Measurements from ENCODE around the gene SUSD5.

The SUSD5 gene

DNA sequence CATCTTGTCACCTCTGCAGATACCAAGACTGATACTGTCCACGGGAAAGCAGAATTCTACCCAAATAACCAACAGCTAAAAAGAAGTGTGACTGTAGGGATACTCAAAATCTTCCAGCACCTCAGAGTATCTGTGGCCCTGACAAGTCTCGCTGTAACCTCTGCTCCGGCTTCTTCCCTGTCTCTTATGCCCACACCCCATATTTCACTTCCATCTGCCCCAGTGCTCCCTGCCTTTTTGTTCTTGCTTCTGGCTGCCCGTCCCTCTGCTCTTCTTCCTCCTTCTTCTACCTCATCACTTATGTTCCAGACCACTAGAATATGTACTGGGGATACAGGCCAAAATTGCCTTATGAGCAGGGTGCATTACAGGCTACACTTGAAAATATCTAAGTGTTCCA is 59.4 kb downstream of the SUSD5 start:
- no peak overlapping the region for H2BK5ac ChIP-seq (ENCODE audit: low read length)
- WGBS (ENCODE audit: extremely low coverage, insufficient coverage, low lambda C conversion rate): no CpG with 5 or more reads among the region's 4 CpGs

DNA sequence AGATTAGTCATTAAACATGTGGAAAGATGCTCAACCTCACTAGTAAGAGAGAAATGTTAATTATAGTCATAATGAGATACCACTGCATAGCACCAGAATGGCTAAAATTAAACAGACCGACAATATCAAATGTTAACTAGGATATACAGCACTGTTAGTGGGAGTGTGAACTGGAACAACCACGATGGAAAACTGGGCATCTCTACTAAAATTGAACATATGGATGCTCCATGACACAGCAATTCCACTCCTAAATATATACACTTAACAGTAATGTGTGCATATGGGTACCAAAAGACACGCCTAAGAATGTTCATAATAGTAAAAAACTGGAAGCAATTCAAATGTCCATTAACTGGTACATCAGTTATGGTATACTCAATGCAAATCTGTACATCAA is 63.3 kb downstream of the SUSD5 start:
- no peak overlapping the region for H3K4me2 ChIP-seq (ENCODE audit: low read length)
- no peaks in the 10 kb centered on the region for H3K27me3 ChIP-seq (ENCODE audit: insufficient read depth, low read length, poor library complexity)
- no peak for DNase-seq
- no peak overlapping the region for H3K4ac ChIP-seq (ENCODE audit: low read depth, low read length)
- no peaks in the 10 kb centered on the region for H3K4me1 ChIP-seq (ENCODE audit: control insufficient read depth, low read depth, low read length)
- no peak overlapping the region for H3K27ac ChIP-seq (ENCODE audit: low read depth, low read length)
- H3K56ac ChIP-seq (ENCODE audit: low read length): no peak overlapping the region
- no peak overlapping the region for H4K8ac ChIP-seq (ENCODE audit: low read depth, low read length)
- no peak overlapping the region for H2AK5ac ChIP-seq (ENCODE audit: low read length)
- no CpG with 5 or more reads among the region's 3 CpGs for WGBS (ENCODE audit: extremely low coverage, insufficient coverage, low lambda C conversion rate)
- no peaks in the 10 kb centered on the region for H3K79me2 ChIP-seq (ENCODE audit: control insufficient read depth, insufficient read depth, low read length)
- no peak overlapping the region for H3K4me3 ChIP-seq (ENCODE audit: low read length)
- H3K79me1 ChIP-seq (ENCODE audit: low read length): no peaks in the 10 kb centered on the region
- H2BK15ac ChIP-seq (replicated peaks; ENCODE audit: low read depth): no peak overlapping the region
- no peak overlapping the region for H4K5ac ChIP-seq (ENCODE audit: low read length)
- no peak overlapping the region for H2BK5ac ChIP-seq (ENCODE audit: low read length)
- H3K18ac ChIP-seq (ENCODE audit: low read length): no peak overlapping the region
- H3K23ac ChIP-seq (ENCODE audit: low read length): no peak overlapping the region
- H3K9ac ChIP-seq (ENCODE audit: low read length): no peak overlapping the region
- no peak overlapping the region for H2BK120ac ChIP-seq (ENCODE audit: low read depth, low read length)
- no peaks in the 10 kb centered on the region for H3K36me3 ChIP-seq (ENCODE audit: control insufficient read depth, insufficient read depth, low read length)

More for the DNA sequence above, 59.4 kb downstream of the SUSD5 start:
- no peak overlapping the region for H3K4me2 ChIP-seq (ENCODE audit: low read length)
- H3K56ac ChIP-seq (ENCODE audit: low read length): no peak overlapping the region
- no peak overlapping the region for H4K5ac ChIP-seq (ENCODE audit: low read length)
- no peak for DNase-seq
- no peak overlapping the region for H3K18ac ChIP-seq (ENCODE audit: low read length)
- no peak overlapping the region for H2BK120ac ChIP-seq (ENCODE audit: low read depth, low read length)
- H2BK15ac ChIP-seq (replicated peaks; ENCODE audit: low read depth): no peak overlapping the region
- H3K4me3 ChIP-seq (ENCODE audit: low read length): no peak overlapping the region
- H2AK5ac ChIP-seq (ENCODE audit: low read length): no peak overlapping the region
- H3K4ac ChIP-seq (ENCODE audit: low read depth, low read length): no peak overlapping the region
- no peak overlapping the region for H3K9ac ChIP-seq (ENCODE audit: low read length)
- no peaks in the 10 kb centered on the region for H3K36me3 ChIP-seq (ENCODE audit: control insufficient read depth, insufficient read depth, low read length)
- no peak overlapping the region for H3K23ac ChIP-seq (ENCODE audit: low read length)
- no peaks in the 10 kb centered on the region for H3K79me1 ChIP-seq (ENCODE audit: low read length)
- no peak overlapping the region for H3K27ac ChIP-seq (ENCODE audit: low read depth, low read length)
- no peaks in the 10 kb centered on the region for H3K27me3 ChIP-seq (ENCODE audit: insufficient read depth, low read length, poor library complexity)
- H3K4me1 ChIP-seq (ENCODE audit: control insufficient read depth, low read depth, low read length): no peaks in the 10 kb centered on the region
- H3K79me2 ChIP-seq (ENCODE audit: control insufficient read depth, insufficient read depth, low read length): no peaks in the 10 kb centered on the region
- H4K8ac ChIP-seq (ENCODE audit: low read depth, low read length): no peak overlapping the region

DNA sequence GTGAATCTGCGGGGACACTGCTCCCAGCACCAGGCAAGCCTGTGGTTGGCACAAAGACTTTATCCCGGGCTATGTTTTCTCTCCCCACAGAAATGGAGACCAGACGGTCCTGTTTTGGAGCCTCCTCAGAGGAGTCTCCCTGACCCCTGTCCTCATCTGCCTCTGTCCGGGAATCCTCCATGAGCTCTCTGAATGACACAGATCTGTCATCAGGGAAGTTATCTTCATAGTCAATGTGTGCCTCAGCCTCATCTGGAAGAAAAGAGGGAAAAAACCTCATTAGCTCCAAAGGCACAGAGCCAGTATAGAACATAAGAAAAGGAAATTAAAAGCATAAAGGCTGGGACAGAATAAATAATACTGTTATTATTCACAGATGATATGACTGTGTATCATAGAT is 64.8 kb downstream of the SUSD5 start:
- Histone ChIP-seq H3K4me1 (ENCODE audit: control insufficient read depth, low read depth, low read length) (no peaks in the 10 kb centered on the region), H2BK15ac (replicated peaks; ENCODE audit: low read depth) (no peak overlapping the region), H3K4ac (ENCODE audit: low read depth, low read length) (no peak overlapping the region), H3K27me3 (ENCODE audit: insufficient read depth, low read length, poor library complexity) (no peaks in the 10 kb centered on the region), H3K9ac (ENCODE audit: low read length) (no peak overlapping the region), H4K8ac (ENCODE audit: low read depth, low read length) (no peak overlapping the region), H3K23ac (ENCODE audit: low read length) (no peak overlapping the region), H2BK5ac (ENCODE audit: low read length) (no peak overlapping the region), H4K5ac (ENCODE audit: low read length) (no peak overlapping the region), H2BK120ac (ENCODE audit: low read depth, low read length) (no peak overlapping the region), H3K18ac (ENCODE audit: low read length) (no peak overlapping the region), H3K4me3 (ENCODE audit: low read length) (no peak overlapping the region), H3K4me2 (ENCODE audit: low read length) (no peak overlapping the region), H3K79me2 (ENCODE audit: control insufficient read depth, insufficient read depth, low read length) (no peaks in the 10 kb centered on the region), H3K79me1 (ENCODE audit: low read length) (no peaks in the 10 kb centered on the region), H3K27ac (ENCODE audit: low read depth, low read length) (no peak overlapping the region), H3K36me3 (ENCODE audit: control insufficient read depth, insufficient read depth, low read length) (no peaks in the 10 kb centered on the region), H2AK5ac (ENCODE audit: low read length) (no peak overlapping the region), H3K56ac (ENCODE audit: low read length) (no peak overlapping the region)
- DNase-seq: no peak
- no CpG with 5 or more reads among the region's 4 CpGs for WGBS (ENCODE audit: extremely low coverage, insufficient coverage, low lambda C conversion rate)

DNA sequence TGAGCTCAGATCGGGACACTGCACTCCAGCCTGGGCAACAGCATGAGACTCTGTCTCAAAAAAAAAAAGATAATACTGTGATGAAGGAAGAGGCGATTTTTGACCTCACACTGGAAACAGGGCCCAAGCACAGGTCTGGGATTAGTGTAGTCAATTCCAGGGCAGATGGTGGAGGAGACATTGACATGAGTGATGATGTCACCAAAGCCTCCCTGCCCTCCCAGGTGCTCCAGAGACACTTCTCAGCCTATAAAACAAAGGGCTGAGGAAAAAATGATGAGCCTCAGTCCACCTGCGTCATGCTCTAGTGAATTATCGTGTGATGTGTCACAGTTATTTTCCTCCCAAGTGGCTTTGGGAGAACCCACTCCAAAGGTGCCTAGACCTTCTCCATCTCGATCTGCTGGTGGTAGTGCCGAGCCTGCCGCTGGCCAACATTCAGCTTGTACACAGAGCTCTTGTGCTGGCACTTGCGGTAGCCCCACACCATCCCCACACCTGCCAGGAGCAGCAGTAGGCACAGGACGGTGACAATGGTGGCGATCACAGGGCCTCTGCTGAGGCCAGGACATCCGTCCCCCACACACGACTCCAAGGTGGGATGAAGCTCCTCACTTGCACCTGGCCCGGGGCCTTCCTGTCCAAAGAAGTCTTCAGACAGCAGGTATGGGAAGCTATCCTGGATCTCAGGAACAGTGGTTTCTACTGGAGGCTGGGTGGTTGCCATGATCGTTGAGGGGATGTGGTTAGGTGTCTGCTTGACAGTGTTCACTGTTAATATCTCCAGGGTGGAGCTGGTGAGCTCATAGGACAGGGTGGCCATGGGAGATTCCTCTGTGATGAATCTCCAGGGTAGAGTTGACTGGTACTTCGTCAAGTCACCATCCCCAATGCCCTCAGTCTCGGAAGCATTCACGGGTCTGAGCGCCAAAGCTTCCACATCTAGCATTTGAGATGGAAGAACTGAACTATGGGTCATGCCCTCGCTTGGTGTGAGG is 65.9 kb downstream of the SUSD5 start:
- DNase-seq: no peak
- Histone ChIP-seq H2BK120ac (ENCODE audit: low read depth, low read length) (no peak overlapping the region), H3K23ac (ENCODE audit: low read length) (no peak overlapping the region), H3K9ac (ENCODE audit: low read length) (no peak overlapping the region), H2AK5ac (ENCODE audit: low read length) (no peak overlapping the region), H4K5ac (ENCODE audit: low read length) (no peak overlapping the region), H3K36me3 (ENCODE audit: control insufficient read depth, insufficient read depth, low read length) (no peaks in the 10 kb centered on the region), H3K4me3 (ENCODE audit: low read length) (no peak overlapping the region), H3K27me3 (ENCODE audit: insufficient read depth, low read length, poor library complexity) (no peaks in the 10 kb centered on the region), H3K79me2 (ENCODE audit: control insufficient read depth, insufficient read depth, low read length) (no peaks in the 10 kb centered on the region), H2BK15ac (replicated peaks; ENCODE audit: low read depth) (no peak overlapping the region), H3K27ac (ENCODE audit: low read depth, low read length) (no peak overlapping the region), H2BK5ac (ENCODE audit: low read length) (no peak overlapping the region), H3K56ac (ENCODE audit: low read length) (no peak overlapping the region), H3K4me1 (ENCODE audit: control insufficient read depth, low read depth, low read length) (no peaks in the 10 kb centered on the region), H3K18ac (ENCODE audit: low read length) (no peak overlapping the region), H3K4me2 (ENCODE audit: low read length) (no peak overlapping the region), H3K4ac (ENCODE audit: low read depth, low read length) (no peak overlapping the region), H4K8ac (ENCODE audit: low read depth, low read length) (no peak overlapping the region), H3K79me1 (ENCODE audit: low read length) (no peaks in the 10 kb centered on the region)
- no CpG with 5 or more reads among the region's 19 CpGs for WGBS (ENCODE audit: extremely low coverage, insufficient coverage, low lambda C conversion rate)

DNA sequence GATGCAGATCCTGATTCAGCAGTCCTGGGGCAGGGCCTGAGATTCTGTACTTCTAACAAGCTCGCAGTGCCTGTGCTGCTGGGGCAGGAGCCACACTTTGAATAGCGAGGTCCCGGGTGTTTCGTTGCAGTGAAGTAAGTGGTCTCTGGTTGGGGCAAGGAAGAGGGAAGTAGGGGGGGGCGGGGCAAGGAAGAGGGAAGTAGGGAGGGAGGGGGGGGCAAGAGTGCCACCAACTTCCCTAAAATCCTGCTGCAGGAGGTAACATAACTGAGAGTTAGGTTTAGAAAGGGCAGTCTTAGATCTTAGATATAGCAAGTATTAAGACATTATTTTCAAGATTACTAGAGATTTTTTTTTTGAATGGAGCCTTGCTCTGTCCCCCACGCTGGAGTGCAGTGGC is 69.3 kb downstream of the SUSD5 start:
- no peaks in the 10 kb centered on the region for H3K36me3 ChIP-seq (ENCODE audit: control insufficient read depth, insufficient read depth, low read length)

More for the DNA sequence above, 69.3 kb downstream of the SUSD5 start:
- Histone ChIP-seq H3K4ac (ENCODE audit: low read depth, low read length) (no peak overlapping the region), H3K56ac (ENCODE audit: low read length) (no peak overlapping the region), H3K9ac (ENCODE audit: low read length) (no peak overlapping the region), H3K27ac (ENCODE audit: low read depth, low read length) (no peak overlapping the region), H4K8ac (ENCODE audit: low read depth, low read length) (no peak overlapping the region), H4K5ac (ENCODE audit: low read length) (no peak overlapping the region), H3K18ac (ENCODE audit: low read length) (no peak overlapping the region), H3K4me2 (ENCODE audit: low read length) (no peak overlapping the region), H2AK5ac (ENCODE audit: low read length) (no peak overlapping the region), H3K4me3 (ENCODE audit: low read length) (no peak overlapping the region), H2BK5ac (ENCODE audit: low read length) (no peak overlapping the region), H2BK120ac (ENCODE audit: low read depth, low read length) (no peak overlapping the region), H3K4me1 (ENCODE audit: control insufficient read depth, low read depth, low read length) (no peaks in the 10 kb centered on the region), H3K79me2 (ENCODE audit: control insufficient read depth, insufficient read depth, low read length) (no peaks in the 10 kb centered on the region), H3K23ac (ENCODE audit: low read length) (no peak overlapping the region), H3K27me3 (ENCODE audit: insufficient read depth, low read length, poor library complexity) (no peaks in the 10 kb centered on the region), H3K79me1 (ENCODE audit: low read length) (no peaks in the 10 kb centered on the region), H2BK15ac (replicated peaks; ENCODE audit: low read depth) (no peak overlapping the region)
- WGBS (ENCODE audit: extremely low coverage, insufficient coverage, low lambda C conversion rate): no CpG with 5 or more reads among the region's 6 CpGs
- no peak for DNase-seq
